HepG2 (cell line): ENCODE data around the gene ZNF284. TPM values are rescaled to one million over a fixed set of nuclear protein-coding genes. Genes with fewer than 3 reads are reported as not detected.
A peak's percentile ranks its signal among the peaks of the same experiment; 100 is the strongest.

Experiments
- CREB1 ChIP-seq, 2 experiments: fragments of 450-650 bp in 1 of 2; IDR thresholded peaks; 2 replicates each; pipeline ENCODE4 v1.6.1; 2016 to 2017; ENCODE audit warnings: control low read depth in 1 of 2, mild to moderate bottlenecking in 1 of 2, missing compliant biosample characterization in 1 of 2, missing genetic modification characterization in 1 of 2
- KDM3A ChIP-seq: IDR thresholded peaks from 2 replicates; pipeline ENCODE4 v1.6.1; 2018; ENCODE audit warnings: low read depth, missing compliant biosample characterization
- KLF12 ChIP-seq: sonication (generic); formaldehyde crosslinking; IDR thresholded peaks from 2 replicates; pipeline ENCODE4 v1.4.0; 2020; ENCODE audit warnings: missing genetic modification reagents, borderline replicate concordance
- MTA3 ChIP-seq: sonication (generic); formaldehyde crosslinking; IDR thresholded peaks from 2 replicates; pipeline ENCODE4 v1.4.0; 2020; ENCODE audit warnings: missing genetic modification reagents
- RNF2 ChIP-seq: fragments of 450-650 bp; conservative IDR thresholded peaks from 2 replicates; pipeline ENCODE4 v1.6.1; 2016; ENCODE audit warnings: low read depth
- SMAD9 ChIP-seq: sonication (generic); formaldehyde crosslinking; IDR thresholded peaks from 2 replicates; pipeline ENCODE4 v1.5.1; 2020; ENCODE audit warnings: mild to moderate bottlenecking, missing genetic modification reagents
- SPEN ChIP-seq: sonication (generic); formaldehyde crosslinking; IDR thresholded peaks from 2 replicates; pipeline ENCODE4 v1.5.1; 2020; ENCODE audit warnings: low read depth, mild to moderate bottlenecking, missing genetic modification reagents
- THRA ChIP-seq: sonication (generic); formaldehyde crosslinking; IDR thresholded peaks from 2 replicates; pipeline ENCODE4 v1.4.0; 2020; ENCODE audit warnings: missing genetic modification reagents, borderline replicate concordance
- ZNF276 ChIP-seq: sonication (generic); formaldehyde crosslinking; IDR thresholded peaks from 2 replicates; pipeline ENCODE4 v1.4.0; 2020; ENCODE audit warnings: mild to moderate bottlenecking, low read depth, missing genetic modification reagents
- ZNF547 ChIP-seq: sonication (generic); formaldehyde crosslinking; IDR thresholded peaks from 2 replicates; pipeline ENCODE4 v1.5.1; 2020; ENCODE audit warnings: mild to moderate bottlenecking, missing genetic modification reagents
- ZNF556 ChIP-seq: sonication (generic); formaldehyde crosslinking; IDR thresholded peaks from 2 replicates; pipeline ENCODE4 v1.4.0; 2020; ENCODE audit warnings: mild to moderate bottlenecking, missing genetic modification reagents, borderline replicate concordance
- ZNF563 ChIP-seq: sonication (generic); formaldehyde crosslinking; IDR thresholded peaks from 2 replicates; pipeline ENCODE4 v1.8.0; 2022; ENCODE audit warnings: mild to moderate bottlenecking, moderate library complexity, missing genetic modification reagents
- ZNF574 ChIP-seq: sonication (generic); formaldehyde crosslinking; IDR thresholded peaks from 2 replicates; pipeline ENCODE4 v1.4.0; 2020; ENCODE audit warnings: missing genetic modification reagents
- ZZZ3 ChIP-seq: sonication (generic); formaldehyde crosslinking; IDR thresholded peaks from 2 replicates; pipeline ENCODE4 v1.4.0; 2020; ENCODE audit warnings: missing genetic modification reagents, mild to moderate bottlenecking, borderline replicate concordance
- polyA plus RNA-seq, 8 experiments: library from polyadenylated mRNA; depleted of rRNA in 3 of 8; stranded (reverse) in 7 of 8; unstranded in 1 of 8; fragments of >200 nt; fragmentation: Illumina TruSeq in 4 of 8; extraction: Trizol in 4 of 8; gene quantifications; 2 replicates each; pipeline versions ENCODE4 v1.2.1 to v1.2.3, GENCODE V29; 2011 to 2016; ENCODE audit warnings: low read depth in 4 of 8, missing spikeins in 1 of 8, mixed read lengths in 1 of 8; ENCODE audit not compliant: insufficient read depth in 1 of 8
- total RNA-seq, 5 experiments: library from RNA; depleted of rRNA; stranded (reverse); fragments of >200 nt; fragmentation: Illumina TruSeq; extraction: Trizol; gene quantifications; 2 replicates each; pipeline ENCODE4 v1.2.3, GENCODE V29; 2016; ENCODE audit warnings: low read depth in 1 of 5
- TF ChIP-seq, protein P1 (sequence below): sonication (generic); formaldehyde crosslinking; IDR thresholded peaks from 2 replicates; pipeline ENCODE4 v1.4.0; 2020; ENCODE audit warnings: mild to moderate bottlenecking, missing genetic modification reagents
- TF ChIP-seq, protein P2 (sequence below): sonication (generic); formaldehyde crosslinking; IDR thresholded peaks from 2 replicates; pipeline ENCODE4 v1.8.1; 2023; ENCODE audit warnings: mild to moderate bottlenecking, moderate library complexity, missing genetic modification reagents
- TF ChIP-seq, protein P3 (sequence below): sonication (generic); formaldehyde crosslinking; IDR thresholded peaks from 2 replicates; pipeline ENCODE4 v1.5.0; 2020; ENCODE audit warnings: missing genetic modification reagents

The ZNF284 gene
- total and polyA plus RNA-seq, 2 of the 13 experiments (the other 11 are each of a cell fraction or from before 2014, with no cell fraction given), result 1.2 to 2.3 TPM

DNA sequence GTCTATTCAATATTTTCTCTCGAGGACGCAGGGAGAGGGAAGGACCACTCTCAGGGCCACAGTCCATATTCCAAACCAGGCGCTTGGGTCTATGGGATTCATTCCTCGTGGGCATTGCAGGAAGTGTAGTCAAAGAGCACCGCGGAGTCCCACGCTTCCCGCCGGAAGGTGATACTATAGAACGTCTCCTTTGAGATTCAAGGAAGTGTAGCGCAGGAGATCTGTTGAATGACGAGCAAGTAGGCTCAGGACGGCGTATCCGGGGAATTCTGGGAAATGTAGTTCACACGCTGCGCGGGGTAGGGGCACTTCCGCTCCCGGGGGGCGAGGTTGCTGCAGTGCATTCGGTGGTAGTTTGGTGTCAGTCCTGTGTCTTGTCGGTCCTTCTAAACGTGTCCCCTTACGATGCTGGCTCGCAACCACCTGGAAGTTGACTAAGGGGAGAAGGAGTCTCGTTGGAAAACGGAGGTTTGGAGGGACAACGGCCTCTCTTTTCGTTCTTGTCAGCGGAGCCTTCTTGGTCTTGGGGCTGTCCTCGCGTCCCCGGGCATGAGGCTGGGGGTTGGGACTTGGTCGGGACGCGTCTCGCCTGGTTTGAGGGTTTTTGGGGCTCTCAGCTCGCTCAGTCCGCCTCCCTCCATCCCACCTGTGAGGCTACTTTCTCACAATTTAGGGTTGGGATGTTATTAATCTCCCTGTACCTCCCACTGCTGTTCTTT, at the start of gene ZNF284 (continued):
- TF ChIP-seq, protein P1, sequence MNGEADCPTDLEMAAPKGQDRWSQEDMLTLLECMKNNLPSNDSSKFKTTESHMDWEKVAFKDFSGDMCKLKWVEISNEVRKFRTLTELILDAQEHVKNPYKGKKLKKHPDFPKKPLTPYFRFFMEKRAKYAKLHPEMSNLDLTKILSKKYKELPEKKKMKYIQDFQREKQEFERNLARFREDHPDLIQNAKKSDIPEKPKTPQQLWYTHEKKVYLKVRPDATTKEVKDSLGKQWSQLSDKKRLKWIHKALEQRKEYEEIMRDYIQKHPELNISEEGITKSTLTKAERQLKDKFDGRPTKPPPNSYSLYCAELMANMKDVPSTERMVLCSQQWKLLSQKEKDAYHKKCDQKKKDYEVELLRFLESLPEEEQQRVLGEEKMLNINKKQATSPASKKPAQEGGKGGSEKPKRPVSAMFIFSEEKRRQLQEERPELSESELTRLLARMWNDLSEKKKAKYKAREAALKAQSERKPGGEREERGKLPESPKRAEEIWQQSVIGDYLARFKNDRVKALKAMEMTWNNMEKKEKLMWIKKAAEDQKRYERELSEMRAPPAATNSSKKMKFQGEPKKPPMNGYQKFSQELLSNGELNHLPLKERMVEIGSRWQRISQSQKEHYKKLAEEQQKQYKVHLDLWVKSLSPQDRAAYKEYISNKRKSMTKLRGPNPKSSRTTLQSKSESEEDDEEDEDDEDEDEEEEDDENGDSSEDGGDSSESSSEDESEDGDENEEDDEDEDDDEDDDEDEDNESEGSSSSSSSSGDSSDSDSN (CRISPR knock-in tag), result 0 out of 2 replicates have a peak, but pooled peaks have one; percentile 37
- no peak; the same call in 1 of the 2 replicates for TF ChIP-seq SMAD9 (CRISPR knock-in tag)
- TF ChIP-seq THRA (CRISPR knock-in tag), result peak; percentile 66; the same call in 1 of the 2 replicates
- TF ChIP-seq KLF12 (CRISPR knock-in tag), result no peak
- no peak for TF ChIP-seq ZZZ3
- TF ChIP-seq, protein P2, sequence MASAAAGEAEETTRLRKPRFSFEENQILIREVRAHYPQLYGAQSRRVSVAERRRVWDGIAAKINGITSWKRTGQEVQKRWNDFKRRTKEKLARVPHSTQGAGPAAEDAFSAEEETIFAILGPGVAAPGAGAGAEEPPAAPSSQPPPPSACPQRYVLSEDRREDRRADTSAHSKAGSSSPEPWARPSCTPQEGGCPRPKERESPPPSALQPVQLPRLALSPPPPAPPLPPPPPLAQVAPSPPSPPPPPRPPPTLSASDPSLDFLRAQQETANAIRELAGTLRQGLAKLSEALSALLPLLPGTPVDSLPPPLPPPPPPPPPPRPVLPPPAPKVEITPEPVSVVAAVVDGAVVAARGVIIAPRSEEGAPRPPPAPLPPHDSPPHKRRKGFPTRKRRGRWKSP (CRISPR knock-in tag), result peak; percentile 56
- peak; percentile 93 for TF ChIP-seq ZNF574 (CRISPR knock-in tag)
- peak; percentile 84; the same call in 1 of the 2 replicates for TF ChIP-seq SPEN
- 0 out of 2 replicates have a peak, but pooled peaks have one; percentile 26 for TF ChIP-seq KDM3A (CRISPR knock-in tag)
- no peak for TF ChIP-seq MTA3 (CRISPR knock-in tag)
- TF ChIP-seq, protein P3, sequence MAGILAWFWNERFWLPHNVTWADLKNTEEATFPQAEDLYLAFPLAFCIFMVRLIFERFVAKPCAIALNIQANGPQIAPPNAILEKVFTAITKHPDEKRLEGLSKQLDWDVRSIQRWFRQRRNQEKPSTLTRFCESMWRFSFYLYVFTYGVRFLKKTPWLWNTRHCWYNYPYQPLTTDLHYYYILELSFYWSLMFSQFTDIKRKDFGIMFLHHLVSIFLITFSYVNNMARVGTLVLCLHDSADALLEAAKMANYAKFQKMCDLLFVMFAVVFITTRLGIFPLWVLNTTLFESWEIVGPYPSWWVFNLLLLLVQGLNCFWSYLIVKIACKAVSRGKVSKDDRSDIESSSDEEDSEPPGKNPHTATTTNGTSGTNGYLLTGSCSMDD (CRISPR knock-in tag), result no peak
- 0 out of 2 replicates have a peak, but pooled peaks have one; percentile 27 for TF ChIP-seq RNF2
- TF ChIP-seq ZNF556, result peak; percentile 46; the same call in 1 of the 2 replicates
- peak; percentile 43; the same call in 1 of the 2 replicates for TF ChIP-seq ZNF563 (CRISPR knock-in tag)
- TF ChIP-seq ZNF276 (CRISPR knock-in tag), result 0 out of 2 replicates have a peak, but pooled peaks have one; percentile 32
- no peak for TF ChIP-seq ZNF547 (CRISPR knock-in tag)
- peak; percentile 64; the same call in 1 of the 2 replicates for TF ChIP-seq CREB1 (IDR thresholded peaks at IDR 0.05)
- peak; percentile 94 for TF ChIP-seq CREB1 (CRISPR knock-in tag; IDR thresholded peaks at IDR 0.05)
